ENCODE results near the gene TSEN54.

GRCh38 chr17:75494326-75494877 is 21.9 kb upstream of the TSEN54 start:
- TF ChIP-seq POLR2A (IDR thresholded peaks at IDR 0.05) (no peak), CTCF (IDR thresholded peaks at IDR 0.05) (no peak), POLR2AphosphoS5 (IDR thresholded peaks at IDR 0.05) (no peak), EP300 (IDR thresholded peaks at IDR 0.05; ENCODE audit: low read depth) (no peak)

Measured in transverse colon (tissue), 4 donors.